ENCODE data around the gene THAP2.

- no peak for TF ChIP-seq EZH2 (IDR thresholded peaks at IDR 0.05; ENCODE audit: low read depth, unreplicated experiment)
- TF ChIP-seq EZH2phosphoT487 (IDR thresholded peaks at IDR 0.05; ENCODE audit: unreplicated experiment): no peak
- TF ChIP-seq CTCF (conservative IDR thresholded peaks at IDR 0.05; ENCODE audit: low read depth in 2 of 2): no peak
- TF ChIP-seq REST (IDR thresholded peaks at IDR 0.05; ENCODE audit: unreplicated experiment): no peak
- no peak for TF ChIP-seq POLR2AphosphoS5 (IDR thresholded peaks at IDR 0.05; ENCODE audit: low read depth)
- no peak for TF ChIP-seq JUNB (IDR thresholded peaks at IDR 0.05; ENCODE audit: unreplicated experiment)
- TF ChIP-seq CREB1 (CRISPR knock-in tag; IDR thresholded peaks at IDR 0.05; ENCODE audit: low read depth): no peak
- no peak for TF ChIP-seq ETS1 (IDR thresholded peaks at IDR 0.05)
- TF ChIP-seq STAT1 (IDR thresholded peaks at IDR 0.05; ENCODE audit: unreplicated experiment): no peak
- no peak for TF ChIP-seq ZNF462 (CRISPR knock-in tag; IDR thresholded peaks at IDR 0.05)
These were observed 39.1 kb downstream of the THAP2 start for GRCh38 chr12:71703206-71703605.

All from GM23338 (cell line).